Activated CD4-positive, alpha-beta T cell treated with anti-CD3 and anti-CD28 coated beads, Interleukin-2, amount 10 ng/mL, durations not matched to agents 24 days and 14 days (primary cell): ENCODE results near the gene FOXA1. TPM values are rescaled to one million over a fixed set of nuclear protein-coding genes. Genes with fewer than 3 reads are reported as not detected.

Source experiments
- DNase-seq: peaks from one replicate; pipeline ENCODE4 v3.0.0; 2022
- H3K27ac Mint-ChIP-seq: one replicate; pipeline ENCODE4 v1.8.0; 2022; ENCODE audit warnings: mild to moderate bottlenecking, mixed read lengths
- H3K27me3 Mint-ChIP-seq: one replicate; pipeline ENCODE4 v1.8.0; 2022; ENCODE audit warnings: mixed read lengths
- H3K36me3 Mint-ChIP-seq: one replicate; pipeline ENCODE4 v1.8.0; 2022; ENCODE audit warnings: low read depth, mild to moderate bottlenecking, mixed read lengths
- H3K4me1 Mint-ChIP-seq: one replicate; pipeline ENCODE4 v1.8.0; 2021; ENCODE audit warnings: mixed read lengths
- H3K4me3 Mint-ChIP-seq: one replicate; pipeline ENCODE4 v1.8.0; 2022; ENCODE audit warnings: mild to moderate bottlenecking, moderate library complexity, mixed read lengths
- H3K9me3 Mint-ChIP-seq: one replicate; pipeline ENCODE4 v1.8.0; 2021; ENCODE audit warnings: mixed read lengths
- intact Hi-C: fragments of 100-400 bp; cut with micrococcal nuclease; formaldehyde crosslinking; loops from one replicate; pipeline ENCODE4 v1.15.1; 2023
- total RNA-seq: library from RNA; stranded (reverse); gene quantifications from 2 replicates; pipeline ENCODE4 v1.2.3, GENCODE V29; 2022

FOXA1 gene
- total RNA-seq, 1 donor from 2014 or later: not detected

GRCh38 chr14:37544407-37544806 lies 50.6 kb downstream of the FOXA1 start:
- H3K4me1 Mint-ChIP-seq: no peaks in the 10 kb centered on the region
- H3K9me3 Mint-ChIP-seq: peaks cover under 1% of the 10 kb centered on the region
- no peak overlapping the region for H3K27ac Mint-ChIP-seq
- intact Hi-C loops: no loop called here
- no peak overlapping the region for H3K4me3 Mint-ChIP-seq
- no peaks in the 10 kb centered on the region for H3K27me3 Mint-ChIP-seq
- H3K36me3 Mint-ChIP-seq: no peaks in the 10 kb centered on the region
- no peak for DNase-seq

- intact Hi-C loops: no loop called here
- Mint-ChIP-seq H3K4me1 (no peaks in the 10 kb centered on the region), H3K36me3 (no peaks in the 10 kb centered on the region), H3K27ac (no peak overlapping the region), H3K27me3 (no peaks in the 10 kb centered on the region), H3K9me3 (peaks cover 4% of the 10 kb centered on the region), H3K4me3 (no peak overlapping the region)
- DNase-seq: no peak
Observed at GRCh38 chr14:37539992-37540391, 55.1 kb downstream of the FOXA1 start.

Other genes starting within 250 kb of the FOXA1 start
- gene TTC6, start 380 bp upstream of the FOXA1 start, total RNA-seq: not detected in 2 replicates